ENCODE results near the gene HRH1.

HRH1 gene

DNA sequence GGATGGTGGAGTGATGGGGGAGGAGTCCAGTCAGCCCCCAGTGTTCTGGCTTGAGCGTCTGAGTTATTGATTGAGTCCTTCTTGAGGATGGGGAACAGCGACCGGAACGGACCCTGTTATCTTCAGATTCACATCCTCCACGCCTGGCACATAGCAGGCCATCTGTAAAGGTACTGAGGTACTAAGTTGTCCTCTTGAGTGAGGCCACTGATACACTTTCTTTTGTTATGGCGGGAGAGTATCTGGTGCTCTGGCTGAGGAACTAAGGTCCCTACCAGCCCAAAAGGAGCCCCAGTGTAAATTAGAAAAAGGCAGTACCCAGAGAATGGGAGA is 16.7 kb upstream of the HRH1 start:
- H3K9ac ChIP-seq (ENCODE audit: low read length) = no peak overlapping the region
- peaks cover 10% of the 10 kb centered on the region for H3K4me1 ChIP-seq (ENCODE audit: insufficient read depth, low read length, severe bottlenecking)
- no peaks in the 10 kb centered on the region for H3K27me3 ChIP-seq (ENCODE audit: insufficient read depth, low read length)
- H3K27ac ChIP-seq (ENCODE audit: low read depth, low read length, poor library complexity, severe bottlenecking) = no peak overlapping the region
- no peak overlapping the region for H3K4me3 ChIP-seq (ENCODE audit: low read depth, low read length, poor library complexity, severe bottlenecking)
- no peaks in the 10 kb centered on the region for H3K79me2 ChIP-seq (ENCODE audit: insufficient read depth, low read length)
- H3F3A ChIP-seq (ENCODE audit: insufficient read depth, low read length) = no peaks in the 10 kb centered on the region
- no peaks in the 10 kb centered on the region for H4K20me1 ChIP-seq (ENCODE audit: insufficient read depth, low read length)
- no peaks in the 10 kb centered on the region for H3K9me3 ChIP-seq (ENCODE audit: low read length)
- H3K36me3 ChIP-seq (ENCODE audit: insufficient read depth, low read length) = no peaks in the 10 kb centered on the region
- TF ChIP-seq EZH2 (IDR thresholded peaks at IDR 0.05; ENCODE audit: borderline replicate concordance, low read length) = no peak
- TF ChIP-seq, protein P1, sequence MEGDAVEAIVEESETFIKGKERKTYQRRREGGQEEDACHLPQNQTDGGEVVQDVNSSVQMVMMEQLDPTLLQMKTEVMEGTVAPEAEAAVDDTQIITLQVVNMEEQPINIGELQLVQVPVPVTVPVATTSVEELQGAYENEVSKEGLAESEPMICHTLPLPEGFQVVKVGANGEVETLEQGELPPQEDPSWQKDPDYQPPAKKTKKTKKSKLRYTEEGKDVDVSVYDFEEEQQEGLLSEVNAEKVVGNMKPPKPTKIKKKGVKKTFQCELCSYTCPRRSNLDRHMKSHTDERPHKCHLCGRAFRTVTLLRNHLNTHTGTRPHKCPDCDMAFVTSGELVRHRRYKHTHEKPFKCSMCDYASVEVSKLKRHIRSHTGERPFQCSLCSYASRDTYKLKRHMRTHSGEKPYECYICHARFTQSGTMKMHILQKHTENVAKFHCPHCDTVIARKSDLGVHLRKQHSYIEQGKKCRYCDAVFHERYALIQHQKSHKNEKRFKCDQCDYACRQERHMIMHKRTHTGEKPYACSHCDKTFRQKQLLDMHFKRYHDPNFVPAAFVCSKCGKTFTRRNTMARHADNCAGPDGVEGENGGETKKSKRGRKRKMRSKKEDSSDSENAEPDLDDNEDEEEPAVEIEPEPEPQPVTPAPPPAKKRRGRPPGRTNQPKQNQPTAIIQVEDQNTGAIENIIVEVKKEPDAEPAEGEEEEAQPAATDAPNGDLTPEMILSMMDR (IDR thresholded peaks at IDR 0.05; ENCODE audit: low read length) = no peak
- no peaks in the 10 kb centered on the region for H3K9me2 ChIP-seq (ENCODE audit: low read depth, low read length)
- H3K4me2 ChIP-seq (ENCODE audit: low read length) = no peak overlapping the region
- H2AFZ ChIP-seq (ENCODE audit: low read length) = no peak overlapping the region

DNA sequence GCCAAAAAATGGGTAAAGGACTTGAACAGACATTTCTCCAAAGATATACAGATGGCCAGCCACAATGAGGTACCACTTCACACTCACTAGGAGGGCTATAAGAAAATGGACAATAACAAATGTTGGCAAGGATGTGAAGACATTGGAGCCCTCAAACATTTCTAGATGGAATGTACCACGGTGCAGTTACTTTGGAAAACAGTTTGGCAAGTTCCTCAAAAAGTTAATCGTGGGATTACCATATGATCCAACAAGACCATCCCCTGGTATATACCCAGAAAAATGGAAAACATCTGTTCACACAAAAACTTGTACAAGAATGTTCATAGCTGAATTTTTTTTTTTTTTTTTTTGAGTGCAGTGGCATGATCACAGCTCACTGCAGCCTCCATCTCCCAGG is 15.9 kb upstream of the HRH1 start:
- no peaks in the 10 kb centered on the region for H3F3A ChIP-seq (ENCODE audit: insufficient read depth, low read length)
- no peaks in the 10 kb centered on the region for H3K36me3 ChIP-seq (ENCODE audit: insufficient read depth, low read length)
- TF ChIP-seq, protein P1 (IDR thresholded peaks at IDR 0.05; ENCODE audit: low read length) = no peak
- no peak for TF ChIP-seq EZH2 (IDR thresholded peaks at IDR 0.05; ENCODE audit: borderline replicate concordance, low read length)

DNA sequence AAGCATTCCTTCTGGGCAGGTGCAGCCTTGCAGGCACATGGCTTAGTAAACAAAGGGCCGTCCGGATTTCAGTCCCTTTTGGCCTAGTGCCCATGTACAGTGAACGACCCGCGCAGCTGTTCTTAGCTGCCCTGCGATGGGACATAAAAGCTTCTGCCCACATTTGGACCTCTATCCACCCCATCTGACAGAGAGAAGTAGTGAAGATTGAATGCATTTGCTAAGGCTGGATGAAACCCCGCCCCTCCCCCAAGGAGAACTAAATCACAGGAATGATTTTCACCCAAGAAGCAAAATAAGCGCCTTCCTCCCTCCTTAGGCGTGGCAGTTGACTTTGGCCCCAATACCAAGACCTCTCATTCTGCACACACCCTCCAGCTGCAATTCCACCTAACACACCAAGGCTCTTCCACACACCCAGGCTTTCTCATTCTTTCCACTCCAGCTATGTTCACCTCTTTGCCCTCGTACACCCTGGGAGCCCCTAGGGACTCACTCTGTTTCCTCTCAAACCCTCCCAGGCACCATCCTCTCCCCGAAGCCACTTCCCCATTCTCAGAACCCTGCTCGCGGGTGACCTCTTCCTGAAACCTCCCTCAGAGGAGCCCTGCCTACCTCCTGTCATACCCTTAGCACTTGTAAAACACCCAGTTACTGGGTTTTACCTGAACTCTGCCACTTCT is 14.1 kb upstream of the HRH1 start:
- H3K36me3 ChIP-seq (ENCODE audit: insufficient read depth, low read length) = no peaks in the 10 kb centered on the region
- H3K27me3 ChIP-seq (ENCODE audit: insufficient read depth, low read length) = no peaks in the 10 kb centered on the region
- no peaks in the 10 kb centered on the region for H3K9me3 ChIP-seq (ENCODE audit: low read length)
- H3F3A ChIP-seq (ENCODE audit: insufficient read depth, low read length) = no peaks in the 10 kb centered on the region
- no peak overlapping the region for H3K9ac ChIP-seq (ENCODE audit: low read length)
- no peaks in the 10 kb centered on the region for H4K20me1 ChIP-seq (ENCODE audit: insufficient read depth, low read length)
- H3K4me1 ChIP-seq (ENCODE audit: insufficient read depth, low read length, severe bottlenecking) = peaks cover 10% of the 10 kb centered on the region
- peak overlapping the region; percentile 12; the same call in 1 of the 2 replicates for H3K4me2 ChIP-seq (ENCODE audit: low read length)
- H3K4me3 ChIP-seq (ENCODE audit: low read depth, low read length, poor library complexity, severe bottlenecking) = no peak overlapping the region
- TF ChIP-seq, protein P1 (IDR thresholded peaks at IDR 0.05; ENCODE audit: low read length) = no peak
- TF ChIP-seq EZH2 (IDR thresholded peaks at IDR 0.05; ENCODE audit: borderline replicate concordance, low read length) = no peak
- H3K9me2 ChIP-seq (ENCODE audit: low read depth, low read length) = no peaks in the 10 kb centered on the region
- H3K79me2 ChIP-seq (ENCODE audit: insufficient read depth, low read length) = no peaks in the 10 kb centered on the region
- H2AFZ ChIP-seq (ENCODE audit: low read length) = no peak overlapping the region
- no peak overlapping the region for H3K27ac ChIP-seq (ENCODE audit: low read depth, low read length, poor library complexity, severe bottlenecking)

More for the DNA sequence above, 15.9 kb upstream of the HRH1 start:
- Histone ChIP-seq H3K4me1 (ENCODE audit: insufficient read depth, low read length, severe bottlenecking) (peaks cover 10% of the 10 kb centered on the region), H3K27ac (ENCODE audit: low read depth, low read length, poor library complexity, severe bottlenecking) (no peak overlapping the region), H4K20me1 (ENCODE audit: insufficient read depth, low read length) (no peaks in the 10 kb centered on the region), H3K4me3 (ENCODE audit: low read depth, low read length, poor library complexity, severe bottlenecking) (no peak overlapping the region), H3K9me3 (ENCODE audit: low read length) (no peaks in the 10 kb centered on the region), H3K9ac (ENCODE audit: low read length) (no peak overlapping the region), H3K79me2 (ENCODE audit: insufficient read depth, low read length) (no peaks in the 10 kb centered on the region), H3K4me2 (ENCODE audit: low read length) (no peak overlapping the region), H2AFZ (ENCODE audit: low read length) (no peak overlapping the region), H3K27me3 (ENCODE audit: insufficient read depth, low read length) (no peaks in the 10 kb centered on the region), H3K9me2 (ENCODE audit: low read depth, low read length) (no peaks in the 10 kb centered on the region)
